PC-9 (cell line): Measurements from ENCODE around the gene SCD5. TPM values are rescaled to one million over a fixed set of nuclear protein-coding genes. Genes with fewer than 3 reads are reported as not detected.
A peak's percentile ranks its signal among the peaks of the same experiment; 100 is the strongest.

Source experiments
- BruUV-seq: library from RNA; stranded (reverse); fragments of 400-500 nt; replicated peaks from 2 replicates; lab custom pipeline; 2021; lab: Mats Ljungman, UMichigan
- CTCF ChIA-PET: fragments of 300-600 bp; sonication (Branson Sonifier 250); formaldehyde crosslinking; loops from one replicate; lab custom pipeline; 2022; ENCODE audit warnings: antibody characterized with exemption; lab: Charles Lee
- POLR2A ChIA-PET: fragments of 300-600 bp; sonication (Branson Sonifier 250); formaldehyde crosslinking; loops from one replicate; lab custom pipeline; 2022; ENCODE audit warnings: antibody characterized with exemption; ENCODE audit not compliant: unreplicated experiment; lab: Charles Lee
- DNase-seq, 2 experiments: peaks; one replicate each; pipeline versions ENCODE4 v3.0.0 to v3.0.0-alpha.2; 2015 to 2022; ENCODE audit warnings: mixed read lengths in 1 of 2
- H2AFZ ChIP-seq: fragments of 200-600 bp; sonication (generic); 2 replicates; pipeline ENCODE4 v1.8.1; 2017; ENCODE audit warnings: antibody characterized with exemption
- H3F3A ChIP-seq: fragments of 200-600 bp; sonication (generic); 2 replicates; pipeline ENCODE4 v1.8.1; 2017; ENCODE audit warnings: antibody characterized with exemption, mild to moderate bottlenecking, low read depth; ENCODE audit not compliant: insufficient read depth
- H3K27ac ChIP-seq: fragments of 200-600 bp; sonication (generic); 2 replicates; pipeline ENCODE4 v1.6.1; 2016; ENCODE audit warnings: mixed run types
- H3K27me3 ChIP-seq: fragments of 200-600 bp; sonication (generic); 2 replicates; pipeline ENCODE4 v1.6.1; 2016; ENCODE audit warnings: low read depth, mixed run types; ENCODE audit not compliant: insufficient read depth
- H3K36me3 ChIP-seq: fragments of 200-600 bp; sonication (generic); 2 replicates; pipeline ENCODE4 v1.6.1; 2016; ENCODE audit warnings: low read depth, mixed run types
- H3K4me1 ChIP-seq: fragments of 200-600 bp; sonication (generic); replicated peaks from 2 replicates; pipeline ENCODE4 v1.6.1; 2016; ENCODE audit warnings: mixed run types; ENCODE audit not compliant: insufficient read depth
- H3K4me2 ChIP-seq: fragments of 200-600 bp; sonication (generic); 2 replicates; pipeline ENCODE4 v1.6.1; 2017; ENCODE audit warnings: mixed run types
- H3K4me3 ChIP-seq: fragments of 200-600 bp; sonication (generic); 2 replicates; pipeline ENCODE4 v1.6.1; 2016; ENCODE audit warnings: mixed run types
- H3K79me2 ChIP-seq: fragments of 200-600 bp; sonication (generic); 2 replicates; pipeline ENCODE4 v1.6.1; 2017; ENCODE audit warnings: low read depth, mixed run types
- H3K9me2 ChIP-seq: fragments of 200-600 bp; sonication (generic); 2 replicates; pipeline ENCODE4 v1.8.1; 2017; ENCODE audit warnings: mild to moderate bottlenecking; ENCODE audit not compliant: insufficient read depth
- H3K9me3 ChIP-seq: fragments of 200-600 bp; sonication (generic); 2 replicates; pipeline ENCODE4 v1.8.1; 2016; ENCODE audit warnings: low read depth; ENCODE audit not compliant: insufficient read depth
- H4K20me1 ChIP-seq: fragments of 200-600 bp; sonication (generic); 2 replicates; pipeline ENCODE4 v1.8.1; 2017; ENCODE audit not compliant: insufficient read depth
- CTCF ChIP-seq: fragments of 200-600 bp; sonication (generic); conservative IDR thresholded peaks from 2 replicates; pipeline ENCODE4 v1.6.1; 2017; ENCODE audit warnings: mixed run types, antibody characterized with exemption, mild to moderate bottlenecking, moderate library complexity
- EZH2 ChIP-seq: fragments of 200-600 bp; sonication (generic); IDR thresholded peaks from 2 replicates; pipeline ENCODE4 v1.8.0; 2017; ENCODE audit warnings: antibody characterized with exemption, low read depth
- intact Hi-C: fragments of 100-400 bp; cut with micrococcal nuclease; formaldehyde crosslinking; loops from one replicate; pipeline ENCODE4 v1.10.0; 2022; ENCODE audit not compliant: unreplicated experiment
- total RNA-seq: library from RNA; stranded (reverse); gene quantifications from 2 replicates; pipeline ENCODE4 v1.2.3, GENCODE V29; 2021

The SCD5 gene
- total RNA-seq, 1 experiment from 2014 or later, result 34.3 TPM

DNA sequence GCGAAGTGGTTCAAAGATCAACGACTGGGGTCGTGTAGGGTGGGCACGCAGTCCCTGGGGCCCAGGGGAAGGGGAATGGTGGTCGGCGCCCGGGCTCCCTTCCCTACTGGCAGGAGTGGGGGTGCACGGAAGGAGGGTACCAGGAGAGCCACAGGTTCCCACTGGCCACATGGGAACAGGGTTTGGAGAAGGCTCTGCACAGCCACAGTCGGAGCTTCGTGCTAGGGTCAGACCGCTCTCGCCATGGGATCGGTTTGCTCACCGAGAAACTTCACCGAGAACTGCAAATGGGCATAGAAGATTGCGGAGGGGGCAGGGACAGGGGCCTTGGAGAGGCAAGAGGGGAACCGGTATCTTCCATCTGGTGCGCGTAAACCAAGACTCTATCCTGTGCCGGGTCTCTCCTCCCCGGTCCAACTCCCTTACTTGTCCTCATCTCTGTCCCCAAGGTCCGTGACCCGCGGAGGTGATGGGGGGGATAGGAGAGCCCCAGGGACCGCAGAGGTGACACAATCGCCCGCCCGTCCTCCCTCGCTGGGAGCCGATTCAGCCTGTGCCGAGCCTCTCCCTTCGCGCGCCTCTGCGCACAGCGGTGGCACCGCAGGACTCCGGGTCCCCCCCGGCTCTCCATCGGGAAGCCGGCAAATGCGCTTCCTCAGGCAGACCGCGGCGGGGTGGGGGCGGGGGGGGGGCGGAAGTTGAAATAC is 1.0 kb downstream of the SCD5 start:
- Histone ChIP-seq H3K27me3 (no peaks in the 10 kb centered on the region), H3K4me3 (peak overlapping the region; percentile 66), H3K4me1 (peaks cover 8% of the 10 kb centered on the region), H3F3A (peaks cover 4% of the 10 kb centered on the region; the same call in 1 of the 2 replicates), H3K9me3 (no peaks in the 10 kb centered on the region), H2AFZ (no peak overlapping the region), H4K20me1 (no peaks in the 10 kb centered on the region), H3K79me2 (peaks cover 11% of the 10 kb centered on the region; the same call in 1 of the 2 replicates), H3K9me2 (no peaks in the 10 kb centered on the region), H3K4me2 (peak overlapping the region; percentile 79), H3K27ac (0 out of 2 replicates have a peak overlapping the region, but pooled peaks have one; percentile 19), H3K36me3 (no peaks in the 10 kb centered on the region)
- intact Hi-C loops, result loop anchor here (2.0 kb wide), 2 partner anchors 15 to 53 kb away; no protein-coding TSS in a partner anchor
- ChIA-PET POLR2A (no interaction called here), CTCF (no interaction called here)
- DNase-seq, result peak in 1 of 2 experiments; percentile 20
- no TSS peak for BruUV-seq
- TF ChIP-seq CTCF, result no peak
- no peak for TF ChIP-seq EZH2

DNA sequence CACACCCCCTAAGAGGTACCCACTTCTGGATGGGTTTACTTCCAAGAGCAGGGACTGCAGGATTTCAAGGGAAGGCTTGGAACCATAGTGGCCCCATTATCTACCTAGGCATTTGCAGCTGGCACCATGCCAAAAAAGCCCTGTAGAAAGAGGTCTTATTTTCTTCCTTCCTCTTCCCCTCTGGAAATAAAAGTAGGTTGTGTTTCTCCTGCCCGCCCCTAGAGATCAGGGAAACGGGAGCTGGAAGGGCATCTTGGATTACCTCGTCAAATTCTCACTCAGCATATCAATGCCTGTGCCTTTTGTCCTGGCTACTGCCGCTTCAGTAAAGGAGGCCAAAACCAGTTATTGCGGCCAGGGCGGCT is 1.6 kb downstream of the SCD5 start:
- H3F3A ChIP-seq, result peaks cover 4% of the 10 kb centered on the region; the same call in 1 of the 2 replicates
- H3K4me1 ChIP-seq, result peaks cover 8% of the 10 kb centered on the region
- no peaks in the 10 kb centered on the region for H3K36me3 ChIP-seq
- no peak overlapping the region for H2AFZ ChIP-seq
- intact Hi-C loops, result no loop called here
- 0 out of 2 replicates have a peak overlapping the region, but pooled peaks have one; percentile 19 for H3K27ac ChIP-seq
- BruUV-seq, result no TSS peak
- peak overlapping the region; percentile 66 for H3K4me3 ChIP-seq
- no peaks in the 10 kb centered on the region for H3K9me3 ChIP-seq
- TF ChIP-seq EZH2, result no peak
- TF ChIP-seq CTCF, result no peak
- H3K27me3 ChIP-seq, result no peaks in the 10 kb centered on the region
- peak overlapping the region; percentile 79 for H3K4me2 ChIP-seq
- peaks cover 11% of the 10 kb centered on the region; the same call in 1 of the 2 replicates for H3K79me2 ChIP-seq
- POLR2A ChIA-PET, result no interaction called here
- no peaks in the 10 kb centered on the region for H3K9me2 ChIP-seq
- no peaks in the 10 kb centered on the region for H4K20me1 ChIP-seq
- peak in 1 of 2 experiments; percentile 19 for DNase-seq
- CTCF ChIA-PET, result no interaction called here

DNA sequence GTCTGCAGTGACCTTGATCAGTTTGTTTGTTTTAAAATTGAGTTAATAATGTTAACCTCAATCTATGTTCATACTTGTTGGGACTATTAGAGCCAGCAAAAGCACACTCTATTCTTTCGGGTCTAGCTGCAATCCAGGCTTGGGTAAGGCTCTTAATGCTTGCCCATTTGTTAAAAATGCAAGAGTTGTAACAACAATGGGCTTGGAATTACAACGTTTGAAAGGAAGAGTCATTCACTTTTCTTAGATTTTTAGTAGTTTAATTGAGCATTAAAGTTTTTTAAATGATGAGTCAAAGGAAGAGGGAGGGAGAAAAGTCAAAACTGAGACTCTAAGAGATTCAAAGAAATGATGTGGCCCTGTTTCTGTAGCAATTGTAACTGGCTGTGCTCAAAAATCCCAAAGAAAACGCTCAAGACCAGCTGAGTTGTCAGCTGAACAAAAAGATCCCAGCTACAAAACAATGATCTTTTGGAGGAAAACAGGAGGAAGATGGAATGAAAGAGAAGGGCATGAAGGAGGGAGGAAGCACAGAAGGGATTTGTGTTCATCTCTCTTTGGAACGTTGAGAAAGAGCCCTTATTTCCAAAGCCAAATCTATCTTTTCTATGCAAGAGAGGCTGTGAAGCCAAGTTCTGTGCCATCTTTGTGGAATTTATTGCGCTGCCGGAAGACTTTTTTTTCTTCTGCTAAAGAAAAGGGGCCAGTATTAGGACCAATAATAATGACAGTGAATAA is 5.5 kb downstream of the SCD5 start:
- no TSS peak for BruUV-seq
- TF ChIP-seq EZH2 (no peak), CTCF (no peak)
- ChIA-PET CTCF (interaction anchor here (0.6 kb wide), 1 partner anchor 179 kb away, joined by 3 read pairs; no protein-coding TSS in a partner anchor), POLR2A (no interaction called here)
- Histone ChIP-seq H2AFZ (no peak overlapping the region), H3K36me3 (no peaks in the 10 kb centered on the region), H3K27ac (no peak overlapping the region), H4K20me1 (no peaks in the 10 kb centered on the region), H3K9me2 (no peaks in the 10 kb centered on the region), H3K79me2 (peaks cover 11% of the 10 kb centered on the region; the same call in 1 of the 2 replicates), H3K4me3 (no peak overlapping the region), H3K4me2 (no peak overlapping the region), H3K9me3 (no peaks in the 10 kb centered on the region), H3K4me1 (peaks cover 8% of the 10 kb centered on the region), H3F3A (peaks cover 4% of the 10 kb centered on the region; the same call in 1 of the 2 replicates), H3K27me3 (no peaks in the 10 kb centered on the region)
- DNase-seq, result no peak
- intact Hi-C loops, result no loop called here
